GM18526 (cell line): ENCODE measurements around the gene OR6J1.
A peak's percentile ranks its signal among the peaks of the same experiment; 100 is the strongest.

Source experiments
- POLR2A ChIP-seq: IDR thresholded peaks from 3 replicates; pipeline ENCODE4 v1.6.1; 2011; ENCODE audit not compliant: insufficient read length; ENCODE audit errors: extremely low read depth

Gene OR6J1

DNA sequence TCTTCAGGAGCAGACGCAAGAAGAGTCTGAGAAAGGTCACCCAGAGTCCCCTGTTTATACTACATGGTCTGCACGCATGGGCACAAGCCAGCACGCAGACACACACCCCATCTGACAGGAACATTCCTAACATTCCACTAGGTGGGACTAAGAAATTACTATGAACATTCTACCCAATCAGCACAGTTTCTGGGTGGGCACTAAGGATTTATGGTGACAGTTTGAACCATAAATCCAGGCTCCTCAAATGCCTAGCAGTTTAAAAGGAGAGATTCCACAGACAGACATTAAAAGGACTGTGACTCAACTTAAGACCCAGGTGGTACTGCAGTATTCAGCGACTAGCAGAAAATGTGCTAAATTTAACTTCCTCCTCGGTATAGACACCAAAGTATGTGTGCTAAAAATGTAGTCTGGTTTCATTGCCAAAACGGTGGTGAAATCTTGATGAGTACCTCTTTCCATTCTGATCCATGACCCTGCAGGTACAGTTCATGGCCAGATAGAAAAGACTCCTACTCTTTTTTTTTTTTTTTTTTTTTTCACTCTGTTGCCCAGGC is 29.8 kb downstream of the OR6J1 start:
- no peak for TF ChIP-seq POLR2A

GRCh38 chr14:22613736-22614239 is 30.4 kb downstream of the OR6J1 start:
- TF ChIP-seq POLR2A, result no peak

- TF ChIP-seq POLR2A, result no peak
Observed at GRCh38 chr14:22613106-22613695, 31.0 kb downstream of the OR6J1 start.

- no peak for TF ChIP-seq POLR2A
Observed at GRCh38 chr14:22610931-22611330, 33.2 kb downstream of the OR6J1 start.

GRCh38 chr14:22607291-22607690 is 36.9 kb downstream of the OR6J1 start:
- TF ChIP-seq POLR2A, result no peak

DNA sequence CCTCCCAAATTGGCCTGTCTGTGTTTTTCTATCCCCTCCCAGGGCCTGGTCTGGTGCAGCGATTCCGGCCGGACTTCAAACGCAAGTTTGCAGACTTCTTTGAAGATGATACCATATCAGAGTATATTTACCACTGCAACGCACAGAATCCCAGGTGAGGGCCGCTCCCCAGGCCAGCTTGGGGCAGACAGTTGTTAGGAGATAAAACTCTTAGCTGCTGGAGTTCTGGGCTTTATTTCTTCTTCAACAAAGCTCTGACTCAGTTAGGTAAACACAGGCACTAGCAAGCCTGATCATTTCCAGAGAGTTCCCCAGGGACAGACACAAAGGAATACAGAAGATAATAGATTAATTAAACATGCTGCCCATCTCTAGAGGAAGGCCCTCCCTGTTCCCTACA is 37.8 kb downstream of the OR6J1 start:
- TF ChIP-seq POLR2A, result no peak

GRCh38 chr14:22602862-22603261 is 41.3 kb downstream of the OR6J1 start:
- TF ChIP-seq POLR2A, result no peak

- TF ChIP-seq POLR2A, result no peak
Observed at GRCh38 chr14:22601996-22602395, 42.2 kb downstream of the OR6J1 start.

DNA sequence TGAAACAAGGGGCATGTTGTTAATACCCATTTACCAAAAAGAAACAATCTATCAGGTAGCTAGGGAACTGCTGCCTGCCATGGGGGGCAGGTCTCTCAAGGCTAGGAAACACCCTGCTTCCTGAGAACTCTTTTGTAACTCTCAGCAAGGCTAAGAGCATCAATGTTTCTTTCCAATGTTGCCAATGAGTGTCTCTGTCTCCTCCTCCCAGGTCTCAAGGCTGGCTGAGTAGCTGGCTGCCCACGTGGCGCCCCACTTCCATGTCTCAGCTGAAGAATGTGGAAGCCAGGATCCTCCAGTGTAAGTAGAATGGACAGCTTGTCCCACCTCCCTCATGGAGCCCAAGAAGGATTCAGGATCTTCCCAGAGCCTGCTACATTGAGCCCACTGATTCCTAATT is 42.7 kb downstream of the OR6J1 start:
- TF ChIP-seq POLR2A, result no peak

- TF ChIP-seq POLR2A, result no peak
Observed at GRCh38 chr14:22600027-22600426, 44.1 kb downstream of the OR6J1 start.

- no peak for TF ChIP-seq POLR2A
Observed at GRCh38 chr14:22599349-22599748, 44.8 kb downstream of the OR6J1 start.

- TF ChIP-seq POLR2A, result no peak
Observed at GRCh38 chr14:22598896-22599244, 45.3 kb downstream of the OR6J1 start.

- peak; percentile 34 for TF ChIP-seq POLR2A
Observed at GRCh38 chr14:22598099-22598895, 45.9 kb downstream of the OR6J1 start, which contains the start of gene ABHD4. ABHD4 (plus strand) TSS chr14:22598300; CDS start chr14:22598307, 7 bp downstream.

GRCh38 chr14:22597771-22598098 is 46.4 kb downstream of the OR6J1 start:
- no peak for TF ChIP-seq POLR2A

DNA sequence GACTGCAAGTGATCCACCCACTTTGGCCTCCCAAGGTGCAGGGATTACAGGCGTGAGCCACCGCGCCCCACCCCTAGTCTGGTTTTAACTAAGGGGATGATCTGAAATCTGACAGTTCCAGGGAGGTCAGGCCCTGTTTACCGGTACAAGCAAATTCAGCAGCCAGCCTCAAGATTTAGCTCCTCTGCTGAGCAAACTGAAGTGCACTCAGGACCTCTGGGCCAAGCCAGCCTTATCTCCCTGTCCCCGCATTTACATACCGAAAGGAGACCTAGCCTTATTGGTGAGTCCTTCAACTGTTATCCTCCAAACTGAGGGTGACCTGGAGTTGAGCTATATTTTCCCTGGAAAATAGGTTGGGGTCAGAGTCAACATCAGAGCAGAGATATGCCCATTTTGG is 46.9 kb downstream of the OR6J1 start:
- no peak for TF ChIP-seq POLR2A

GRCh38 chr14:22596354-22596879 is 47.7 kb downstream of the OR6J1 start:
- no peak for TF ChIP-seq POLR2A
